ELF-1 (cell line): ENCODE data around the gene EIF2B5.
"Not testable (repeated sequence)": the region's sequence is repeated elsewhere in the genome, so short reads cannot be mapped to it uniquely, and the experiment has no call there.

Source experiments
- DNase-seq: peaks from one replicate; pipeline ENCODE4 v3.0.0-alpha.2; 2016; ENCODE audit warnings: low read depth, low spot score

EIF2B5 gene

DNA sequence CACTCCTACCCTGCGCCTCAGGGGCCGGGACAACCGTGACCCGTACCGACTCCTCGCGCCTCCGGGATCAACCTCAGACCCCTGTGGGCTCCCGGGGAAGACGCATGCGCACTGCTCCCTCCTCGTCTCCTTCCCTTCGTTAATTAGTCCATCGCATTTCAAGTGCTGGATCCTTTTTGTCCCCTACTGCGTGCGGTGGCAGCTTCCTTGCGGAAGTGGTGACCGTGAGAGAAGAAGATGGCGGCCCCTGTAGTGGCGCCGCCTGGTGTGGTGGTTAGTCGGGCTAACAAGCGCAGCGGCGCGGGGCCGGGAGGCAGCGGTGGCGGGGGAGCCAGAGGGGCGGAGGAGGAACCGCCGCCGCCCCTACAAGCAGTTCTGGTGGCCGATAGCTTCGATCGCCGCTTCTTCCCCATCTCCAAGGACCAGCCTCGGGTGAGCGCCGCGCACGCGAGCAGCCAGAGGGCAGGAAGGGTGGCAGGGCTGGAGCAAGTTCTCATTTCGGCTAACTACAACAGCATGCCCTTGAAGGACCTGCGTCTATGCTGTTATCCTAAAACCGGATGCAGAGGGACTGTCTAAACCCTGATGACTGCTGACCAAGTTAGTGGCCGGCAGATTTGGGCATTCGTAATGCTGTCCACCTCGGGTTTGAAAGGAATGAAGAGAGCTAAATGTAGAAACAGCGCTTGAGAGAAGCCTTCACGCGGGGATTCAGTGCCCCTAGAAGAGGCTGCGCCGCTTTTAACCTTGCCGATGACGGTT, at the start of gene EIF2B5:
Gene EIF2B5 (plus strand): TSS at position 210 of the 762 bp plus-strand sequence. CDS start 28 bp downstream, at position 238.
- DNase-seq: peak; percentile 91

- peak; percentile 6 for DNase-seq
Observed at GRCh38 chr3:184085389-184085852, 49.7 kb upstream of the EIF2B5 start.

- DNase-seq: no peak
Observed at GRCh38 chr3:184092199-184092598, 43.0 kb upstream of the EIF2B5 start.

DNA sequence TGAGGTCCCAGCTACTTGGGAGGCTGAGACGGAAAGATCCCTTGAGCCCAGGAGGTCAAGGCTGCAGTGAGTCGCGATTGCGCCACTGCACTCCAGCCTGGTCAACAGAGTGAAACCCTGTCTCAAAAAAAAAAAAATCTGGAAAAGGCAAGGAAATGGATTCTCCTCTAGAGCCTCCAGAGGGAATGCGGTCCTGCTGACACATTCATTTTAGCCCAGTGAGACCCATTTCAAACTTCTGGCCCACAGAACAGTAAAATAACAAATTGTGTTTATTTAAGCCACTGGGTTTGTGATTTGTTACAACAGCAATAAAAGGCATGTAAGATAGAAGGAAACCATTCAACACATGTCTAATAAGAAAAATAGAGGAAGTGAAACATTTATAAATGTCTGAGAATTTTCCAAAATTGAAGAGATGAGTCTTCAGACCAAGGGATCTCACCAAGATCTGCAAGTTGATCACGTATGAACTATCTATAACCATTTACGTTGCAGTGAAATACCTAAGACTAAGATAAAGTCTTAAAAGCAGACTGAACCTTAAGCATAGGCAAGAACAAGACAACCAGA, 38.3 kb upstream of the EIF2B5 start, which contains the start of gene HTR3E:
Gene HTR3E (plus strand): TSS at position 254 of the 573 bp plus-strand sequence. CDS start 466 bp downstream, outside the sequence.
- DNase-seq: no peak

DNA sequence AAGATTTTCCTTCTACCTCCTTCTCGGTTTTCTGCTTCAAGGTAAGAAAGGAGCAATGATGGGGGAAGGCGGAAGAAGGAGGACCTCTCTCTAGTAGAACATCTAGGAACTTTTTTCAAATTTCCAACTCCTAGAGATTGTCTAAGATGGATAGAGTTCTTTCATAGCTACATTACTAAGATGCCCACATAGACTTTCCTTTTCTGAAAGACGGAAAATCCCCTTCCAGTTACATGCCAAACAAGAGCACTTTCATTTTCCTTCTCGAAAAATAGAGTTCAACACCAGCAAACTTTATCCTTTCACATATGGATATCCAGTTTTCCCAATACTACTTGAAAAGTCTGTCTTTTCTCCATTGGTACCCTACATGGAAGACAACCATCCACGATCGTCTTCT, 37.6 kb upstream of the EIF2B5 start:
- no peak for DNase-seq

- no peak for DNase-seq
Observed at GRCh38 chr3:184099806-184100686, 35.1 kb upstream of the EIF2B5 start.

GRCh38 chr3:184110316-184110725, 24.8 kb upstream of the EIF2B5 start:
- peak; percentile 16 for DNase-seq

DNA sequence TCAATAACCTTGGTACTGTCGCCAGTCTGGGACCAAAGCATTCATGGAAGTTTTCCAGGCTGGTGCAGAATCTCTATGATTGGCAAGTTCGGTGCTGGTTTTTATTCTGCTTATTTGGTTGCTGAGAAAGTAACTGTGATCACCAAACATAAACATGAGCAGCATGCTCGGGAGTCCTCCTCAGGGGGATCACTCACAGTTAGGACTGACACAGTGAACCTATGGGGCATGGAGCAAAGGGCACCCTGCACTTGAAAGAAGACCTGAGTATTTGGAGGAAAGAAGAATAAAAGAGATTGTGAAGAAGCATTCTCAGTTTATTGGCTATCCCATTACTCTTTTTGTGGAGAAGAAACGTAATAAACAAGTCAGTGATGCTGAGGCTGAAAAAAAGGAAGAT, 19.1 kb upstream of the EIF2B5 start:
- no peak for DNase-seq

- no peak for DNase-seq
Observed at GRCh38 chr3:184117636-184118035, 17.5 kb upstream of the EIF2B5 start.

DNA sequence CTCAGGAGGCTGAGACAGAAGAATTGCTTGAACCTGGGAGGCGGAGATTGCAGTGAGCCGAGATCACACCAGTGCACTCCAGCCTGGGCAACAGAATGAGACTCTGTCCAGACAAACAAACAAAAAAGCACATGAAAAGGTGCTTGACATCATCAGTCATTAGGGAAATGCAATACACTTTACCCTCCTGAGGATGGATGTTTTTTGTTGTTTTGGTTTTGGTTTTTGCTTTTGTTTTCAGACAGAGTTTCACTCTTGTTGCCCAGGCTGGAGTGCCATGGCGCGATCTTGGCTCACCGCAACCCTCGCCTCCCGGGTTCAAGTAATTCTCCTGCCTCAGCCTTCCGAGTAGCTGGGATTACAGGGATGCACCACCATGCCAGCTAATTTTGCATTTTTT, 14.1 kb upstream of the EIF2B5 start:
- DNase-seq: not testable (repeated sequence)

DNA sequence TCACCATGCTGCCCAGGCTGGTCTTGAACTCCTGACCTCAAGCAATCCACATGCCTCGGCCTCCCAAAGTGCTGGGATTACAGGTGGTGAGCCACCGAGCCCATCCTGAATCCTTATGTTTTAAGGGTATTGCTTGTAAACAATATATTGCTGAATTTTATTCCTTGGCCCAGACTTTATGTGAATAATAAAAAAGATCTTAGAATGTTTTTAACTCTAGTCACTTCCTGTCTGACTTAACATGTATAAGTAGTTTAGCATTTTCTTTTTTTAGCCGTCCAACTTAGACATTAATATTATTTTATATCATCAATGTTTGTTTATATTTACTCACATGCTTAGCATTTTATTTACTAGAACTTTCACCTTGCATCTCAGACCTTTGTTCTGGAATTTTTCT, 9.2 kb upstream of the EIF2B5 start:
- no peak for DNase-seq

- DNase-seq: peak; percentile 67
Observed at GRCh38 chr3:184129012-184129411, 6.1 kb upstream of the EIF2B5 start.

DNA sequence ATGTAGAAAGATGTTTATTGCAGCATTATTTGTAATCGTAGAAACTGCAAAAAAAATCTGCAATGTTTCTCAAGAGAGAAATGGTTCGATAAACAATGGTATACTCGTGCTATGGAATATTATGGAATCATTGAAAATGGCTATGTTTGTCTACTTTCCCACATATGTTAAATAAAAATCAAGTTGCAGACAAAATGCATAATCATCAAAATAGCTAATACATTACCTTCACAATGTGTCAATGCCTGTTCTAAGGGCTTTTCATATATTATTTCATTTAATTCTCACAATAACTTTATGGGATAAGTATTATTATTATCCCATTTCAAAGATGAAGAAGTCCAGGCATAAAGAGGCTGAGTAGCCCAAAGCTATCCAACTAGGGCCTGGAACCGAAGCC, 2.2 kb upstream of the EIF2B5 start:
- no peak for DNase-seq

GRCh38 chr3:184133840-184134745, 1.1 kb upstream of the EIF2B5 start:
- DNase-seq: peak; percentile 82

GRCh38 chr3:184134746-184135148, 411 bp upstream of the EIF2B5 start:
- no peak for DNase-seq

DNA sequence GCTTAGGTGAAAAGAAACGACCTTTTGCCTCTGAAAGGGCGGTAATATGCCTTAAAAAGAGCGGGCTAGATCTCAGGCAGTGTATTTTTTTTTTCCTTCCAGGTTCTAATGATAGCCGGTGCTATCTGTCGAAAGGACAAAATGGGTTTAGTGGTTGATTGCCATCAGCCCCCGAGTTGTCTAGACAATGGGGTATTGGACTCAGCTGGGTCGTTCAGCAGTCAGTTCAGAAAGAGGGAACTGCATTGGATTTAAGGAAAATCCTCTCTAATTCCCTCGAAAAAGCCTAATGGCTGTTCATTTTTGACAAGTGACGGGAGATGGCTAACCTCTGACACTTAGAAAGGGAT, 728 bp downstream of the EIF2B5 start:
- DNase-seq: no peak

DNA sequence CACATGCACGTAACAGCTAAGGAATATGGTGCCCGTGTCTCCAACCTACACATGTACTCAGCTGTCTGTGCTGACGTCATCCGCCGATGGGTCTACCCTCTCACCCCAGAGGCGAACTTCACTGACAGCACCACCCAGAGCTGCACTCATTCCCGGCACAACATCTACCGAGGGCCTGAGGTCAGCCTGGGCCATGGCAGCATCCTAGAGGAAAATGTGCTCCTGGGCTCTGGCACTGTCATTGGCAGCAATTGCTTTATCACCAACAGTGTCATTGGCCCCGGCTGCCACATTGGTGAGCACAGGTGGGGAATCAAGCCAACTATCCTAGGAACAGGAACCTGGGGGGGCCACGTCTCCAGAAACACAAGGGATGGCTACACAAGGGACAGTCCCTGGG, 5.3 kb downstream of the EIF2B5 start:
- DNase-seq: no peak

- no peak for DNase-seq
Observed at GRCh38 chr3:184142199-184142598, 7.0 kb downstream of the EIF2B5 start.

GRCh38 chr3:184143327-184143726, 8.2 kb downstream of the EIF2B5 start:
- no peak for DNase-seq

GRCh38 chr3:184144505-184144904, 9.3 kb downstream of the EIF2B5 start:
- DNase-seq: no peak

DNA sequence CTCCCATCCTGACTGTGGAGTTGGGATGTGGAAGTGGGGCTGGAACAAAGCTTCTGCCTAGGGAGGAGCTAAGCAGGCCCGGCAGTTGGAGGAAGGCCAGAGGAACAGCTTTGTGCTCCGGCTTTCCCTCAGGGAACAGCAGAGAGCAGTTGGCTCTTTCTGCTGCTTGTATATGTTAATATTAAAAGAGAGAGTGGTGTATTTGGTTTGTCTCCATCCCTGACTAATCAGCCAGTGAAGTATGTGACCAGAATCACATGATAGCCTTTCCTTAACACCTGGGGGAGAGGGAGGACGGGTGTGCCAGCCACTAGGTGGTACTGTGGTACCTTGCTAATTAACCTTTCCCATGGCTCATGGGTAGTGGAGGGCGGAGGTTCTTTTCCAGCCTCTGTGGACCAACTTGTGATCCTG, 10.0 kb downstream of the EIF2B5 start:
- peak; percentile 60 for DNase-seq
